ENCODE measurements around the gene SLC35G6.
"Not testable (repeated sequence)": the region's sequence is repeated elsewhere in the genome, so short reads cannot be mapped to it uniquely, and the experiment has no call there.

The SLC35G6 gene

GRCh38 chr17:7460850-7461660, 20.2 kb upstream of the SLC35G6 start:
- no peak for DNase-seq

DNA sequence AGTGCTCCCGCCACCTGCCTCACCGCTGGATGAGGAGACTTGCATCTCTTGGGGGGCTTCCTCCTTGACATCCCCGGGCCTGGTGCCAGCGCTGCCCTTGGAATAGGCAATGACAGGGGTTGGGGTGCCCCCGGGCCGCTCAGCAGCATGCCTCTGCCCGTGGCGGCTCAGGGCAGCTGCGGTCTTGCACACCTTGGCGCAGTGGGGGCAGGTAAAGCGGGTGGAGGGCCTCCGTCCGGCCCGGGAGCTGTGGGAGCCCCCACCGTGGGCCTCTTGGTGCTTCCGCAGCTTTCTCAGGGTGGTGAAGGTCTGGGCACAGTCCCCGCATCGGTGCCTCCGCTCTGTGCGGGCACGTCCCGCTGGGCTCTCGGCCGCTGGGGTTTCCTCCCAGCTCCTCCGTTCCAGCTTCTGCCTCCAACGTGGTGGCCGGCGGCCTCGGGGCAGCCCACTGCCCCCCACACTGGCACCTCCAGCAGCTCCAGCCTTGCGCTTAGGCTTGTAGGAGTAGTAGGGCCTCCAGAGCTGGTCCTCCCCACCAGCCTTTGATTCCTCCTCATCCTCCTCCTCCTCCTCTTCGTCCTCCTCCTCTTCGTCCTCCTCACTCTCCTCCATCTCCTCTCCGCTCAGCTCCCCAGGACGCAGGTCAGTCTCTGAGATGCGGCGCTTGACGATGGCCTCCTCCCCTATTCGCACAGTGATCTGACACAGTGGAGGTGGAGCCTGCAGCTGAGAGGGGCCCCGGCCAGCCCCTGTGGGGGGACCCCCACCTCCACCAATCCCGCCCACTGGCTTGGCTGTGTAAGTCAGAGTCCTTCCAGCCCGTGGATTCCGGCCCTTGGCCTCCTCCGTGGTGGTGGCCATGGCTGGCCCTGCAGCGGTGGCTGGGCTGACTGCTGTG, 18.5 kb upstream of the SLC35G6 start:
- DNase-seq, result no peak

DNA sequence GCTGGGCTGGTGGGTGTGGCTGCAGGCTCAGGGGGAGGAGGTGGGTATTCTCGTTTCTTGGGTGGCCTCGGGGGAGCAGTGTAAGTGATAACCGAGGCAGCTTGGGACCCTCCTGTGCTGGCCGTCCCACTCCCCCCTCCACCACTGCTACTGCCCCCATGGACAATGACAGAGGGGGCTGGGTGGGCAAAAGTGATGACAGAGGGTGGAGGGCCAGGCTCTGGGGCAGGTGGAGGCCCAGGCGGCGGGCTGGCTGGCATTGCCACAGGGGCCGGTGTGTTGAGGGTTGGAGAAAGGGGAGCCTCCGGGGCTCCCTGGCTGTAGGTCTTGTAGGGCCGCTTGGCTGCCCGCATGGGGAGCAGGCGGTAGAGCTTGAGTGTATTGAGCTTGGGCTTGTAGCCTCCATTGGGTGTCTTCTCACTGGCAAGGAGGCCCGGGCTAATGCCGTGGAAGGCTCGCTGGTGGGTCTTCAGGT, 17.8 kb upstream of the SLC35G6 start:
- no peak for DNase-seq

DNA sequence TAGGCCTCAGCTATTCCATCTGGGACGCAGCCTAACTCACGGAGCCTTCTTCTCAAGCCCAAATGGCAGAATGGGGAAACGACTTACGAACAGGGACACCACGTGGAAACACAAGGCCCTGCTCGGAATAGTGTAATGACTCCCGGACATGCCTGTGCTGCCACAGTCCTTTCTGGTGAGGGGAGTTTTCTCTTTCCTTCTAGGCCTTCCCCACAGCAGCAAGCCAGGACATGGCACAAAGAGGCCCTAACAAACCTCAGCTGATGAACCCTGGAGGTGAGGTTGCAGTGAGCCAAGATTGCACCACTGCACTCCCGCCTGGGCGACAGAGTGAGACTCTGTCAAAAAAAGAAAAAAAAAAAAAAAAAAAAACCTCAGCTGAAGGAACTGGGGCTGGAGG, 17.2 kb upstream of the SLC35G6 start:
- DNase-seq, result no peak

DNA sequence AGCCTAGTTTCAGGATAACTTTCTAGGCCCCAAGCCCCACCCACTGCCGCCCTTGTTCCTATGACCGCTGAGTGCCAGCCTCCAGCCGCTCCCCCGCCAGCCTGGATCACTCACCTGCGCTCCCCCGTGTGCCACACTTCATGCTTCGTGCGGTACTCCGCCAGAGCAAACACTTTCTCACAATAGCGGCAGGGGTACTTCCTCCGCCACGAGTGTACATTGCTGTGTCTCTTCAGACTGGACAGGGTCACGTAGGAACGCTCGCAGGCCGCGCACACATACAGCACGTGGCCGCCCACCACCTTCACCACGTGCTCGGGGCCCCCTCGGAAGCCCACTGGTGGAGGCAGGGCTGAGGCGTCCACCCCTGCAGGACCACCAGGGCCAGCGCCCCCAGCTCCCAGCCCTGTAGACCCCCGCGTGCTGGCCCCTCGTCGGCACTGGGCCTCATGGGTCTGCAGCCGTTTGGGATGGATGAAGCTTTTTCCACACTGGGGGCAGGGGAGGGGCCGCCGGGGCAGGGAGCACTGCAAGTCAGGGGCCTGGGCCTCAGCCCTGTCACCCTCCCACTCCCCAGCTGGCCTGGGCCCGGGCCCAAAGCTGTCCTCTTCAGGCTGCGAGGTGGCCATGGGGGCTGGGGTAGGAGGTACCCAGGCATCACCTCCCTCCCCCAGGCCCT, 15.5 kb upstream of the SLC35G6 start:
- DNase-seq, result no peak

DNA sequence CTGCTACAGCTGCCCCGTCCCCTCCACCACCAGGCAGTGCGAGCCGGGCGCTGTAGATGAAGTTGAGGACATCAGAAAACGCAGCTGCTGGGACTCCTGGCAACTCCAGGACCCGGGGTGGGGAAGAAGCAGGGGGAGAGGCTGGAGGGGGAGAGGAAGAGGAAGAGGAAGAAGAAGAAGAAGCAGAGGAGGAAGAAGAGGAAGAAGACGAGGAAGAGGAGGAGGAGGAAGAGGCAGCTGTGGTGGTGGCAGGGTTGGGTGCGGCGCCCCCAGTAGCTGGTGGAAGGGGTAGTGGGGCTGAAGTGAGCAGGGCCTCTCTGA, 15.0 kb upstream of the SLC35G6 start:
- DNase-seq, result no peak

DNA sequence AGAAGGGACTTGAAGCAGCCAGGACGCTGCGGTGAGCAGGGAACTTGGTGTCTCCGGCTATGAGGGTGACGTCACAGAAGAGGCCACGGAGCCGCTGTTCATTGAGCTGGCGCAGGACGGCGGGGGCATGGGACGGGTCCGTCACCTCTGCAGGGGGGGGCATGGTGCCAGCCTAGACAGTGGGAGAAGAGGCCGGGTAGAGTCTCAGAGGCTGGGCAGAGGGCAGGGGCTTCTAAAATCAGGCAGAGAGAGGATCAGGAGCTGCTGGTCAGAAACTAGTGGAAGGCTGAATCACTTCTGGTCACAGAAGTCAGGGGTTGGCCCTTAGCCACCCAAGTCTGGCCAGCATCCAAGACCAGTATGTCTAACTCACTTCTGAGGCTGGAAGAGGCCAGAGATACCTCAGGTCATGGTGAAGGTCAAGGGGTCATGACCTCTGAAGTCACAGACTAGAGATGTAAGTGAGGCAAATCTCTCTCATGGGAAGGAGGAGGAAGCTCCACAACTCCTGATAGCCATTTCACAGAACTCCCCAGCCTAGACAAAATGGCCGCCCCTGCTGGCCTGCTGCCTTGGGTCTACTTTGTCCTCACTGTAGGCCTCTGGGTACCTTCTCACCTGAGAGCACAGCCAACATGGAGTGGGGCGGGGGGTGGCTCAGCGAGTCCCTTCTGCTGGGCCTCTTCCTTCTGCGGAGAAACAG, 14.5 kb upstream of the SLC35G6 start:
- DNase-seq, result no peak

DNA sequence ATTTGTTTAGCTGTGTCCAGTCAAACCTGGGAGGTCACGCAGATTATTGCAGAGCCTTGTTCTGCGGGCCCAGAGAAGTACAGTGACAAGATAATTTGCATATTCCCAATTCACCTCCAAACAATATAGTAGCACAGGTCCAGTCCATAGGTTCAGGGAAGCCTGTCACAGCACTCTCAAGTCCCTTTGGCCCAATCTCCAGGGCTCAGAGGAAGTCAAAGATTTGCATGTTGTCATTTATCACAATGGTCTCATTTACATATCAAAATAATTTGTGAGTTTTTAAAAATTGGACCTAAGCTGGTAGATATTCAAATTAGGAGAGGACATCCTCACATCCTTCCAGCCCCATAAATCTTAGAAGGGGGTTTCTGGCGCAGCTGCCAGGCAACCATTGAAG, 13.7 kb upstream of the SLC35G6 start:
- DNase-seq, result no peak

DNA sequence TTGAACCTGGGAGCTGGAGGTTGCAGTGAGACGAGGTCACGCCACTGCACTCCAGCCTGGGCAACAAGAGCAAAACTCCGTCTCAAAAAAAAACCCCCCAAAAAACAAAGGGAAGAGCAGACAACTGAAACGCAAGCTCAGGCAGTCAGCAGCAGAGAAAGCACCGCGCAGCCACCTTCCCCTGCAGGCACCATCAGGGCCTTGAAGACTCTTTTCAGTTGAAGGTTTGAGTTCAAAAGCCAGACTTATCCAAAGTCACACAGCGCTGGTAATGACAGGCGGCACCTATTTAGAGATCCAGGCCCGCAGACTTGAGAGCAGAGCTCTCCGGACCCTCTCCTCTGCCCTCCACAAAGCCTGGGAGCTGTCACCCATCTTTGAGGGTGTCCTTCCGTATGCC, 13.0 kb upstream of the SLC35G6 start:
- no peak for DNase-seq

DNA sequence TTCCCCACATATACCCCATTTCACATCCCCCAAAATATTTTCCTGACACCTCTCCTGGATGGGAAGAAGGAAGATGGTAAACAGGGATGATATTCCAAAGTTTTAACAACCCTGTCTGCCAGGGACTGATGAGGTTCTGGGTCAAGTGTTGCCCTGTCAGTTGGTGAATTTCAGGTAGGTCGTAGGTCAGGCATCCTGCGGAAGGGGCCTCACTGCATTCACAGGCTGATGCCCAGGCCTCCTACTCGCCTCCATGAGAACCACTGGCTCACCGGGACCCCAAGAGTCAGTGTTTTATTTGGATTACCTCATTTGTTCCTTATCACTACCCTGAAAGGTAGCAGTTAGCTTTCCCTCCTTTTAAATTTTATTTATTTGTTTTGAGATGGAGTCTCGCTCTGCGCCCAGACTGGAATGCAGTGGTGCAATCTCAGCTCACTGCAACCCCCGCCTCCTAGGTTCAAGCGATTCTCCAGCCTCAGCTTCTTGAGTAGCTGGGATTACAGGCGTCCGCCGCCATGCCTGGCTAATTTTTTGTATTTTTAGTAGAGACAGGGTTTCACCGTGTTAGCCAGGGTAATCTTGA, 12.3 kb upstream of the SLC35G6 start:
- DNase-seq, result no peak

DNA sequence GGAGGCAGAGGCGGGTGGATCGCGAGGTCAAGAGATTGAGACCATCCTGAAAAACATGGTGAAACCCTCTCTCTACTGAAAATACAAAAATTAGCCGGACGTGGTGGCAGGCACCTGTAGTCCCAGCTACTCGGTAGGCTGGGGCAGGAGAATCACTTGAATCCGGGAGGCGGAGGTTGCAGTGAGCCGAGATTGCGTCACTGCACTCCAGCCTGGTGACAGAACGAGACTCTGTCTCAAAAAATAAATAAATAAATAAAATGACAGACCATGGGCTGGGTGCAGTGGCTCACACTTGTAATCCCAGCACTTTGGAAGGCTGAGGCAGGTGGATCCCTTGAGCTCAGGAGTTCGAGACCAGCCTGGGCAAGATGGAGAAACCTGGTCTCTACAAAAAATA, 11.4 kb upstream of the SLC35G6 start:
- DNase-seq, result not testable (repeated sequence)

DNA sequence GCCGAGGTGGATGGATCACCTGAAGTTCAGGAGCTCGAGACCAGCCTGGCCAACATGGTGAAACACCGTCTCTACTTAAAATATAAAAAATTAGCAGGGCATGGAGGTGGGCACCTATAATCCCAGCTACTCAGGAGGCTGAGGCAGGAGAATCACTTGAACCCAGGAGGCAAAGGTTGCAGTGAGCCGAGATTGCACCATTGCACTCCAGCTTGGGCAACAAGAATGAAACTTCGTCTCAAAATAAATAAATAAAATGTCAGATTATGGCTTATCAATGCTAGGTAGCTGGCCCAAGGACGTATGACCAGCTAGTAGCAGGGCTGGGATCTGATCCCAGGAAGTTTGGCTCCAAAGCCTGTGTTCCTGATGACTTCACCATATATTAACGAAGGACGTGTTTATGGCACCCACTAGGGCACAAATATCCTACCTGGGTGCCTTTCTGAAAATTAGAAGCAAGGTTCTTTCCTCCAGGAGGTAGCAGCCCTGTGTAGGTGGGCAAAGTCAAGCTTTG, 10.7 kb upstream of the SLC35G6 start:
- DNase-seq, result not testable (repeated sequence)

DNA sequence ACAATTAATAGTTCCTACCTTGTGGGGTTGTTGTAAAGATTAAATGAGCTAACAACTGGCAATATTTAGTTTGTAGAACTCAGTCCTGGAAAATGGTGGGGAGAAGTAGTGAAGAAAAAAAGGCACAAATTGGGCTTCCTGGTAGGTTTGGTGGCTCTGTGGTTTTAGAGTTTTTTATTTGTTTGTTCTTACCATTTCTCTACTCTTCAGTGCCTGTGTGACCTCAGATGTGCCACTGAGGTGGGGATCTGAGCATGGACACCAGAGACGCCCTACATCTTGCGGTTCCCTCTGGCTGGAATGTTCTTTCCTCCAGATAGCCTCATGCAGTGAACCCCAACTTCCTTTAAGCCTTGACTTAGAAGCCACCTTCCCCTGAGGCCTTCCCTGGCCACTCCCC, 9.5 kb upstream of the SLC35G6 start:
- DNase-seq, result no peak

DNA sequence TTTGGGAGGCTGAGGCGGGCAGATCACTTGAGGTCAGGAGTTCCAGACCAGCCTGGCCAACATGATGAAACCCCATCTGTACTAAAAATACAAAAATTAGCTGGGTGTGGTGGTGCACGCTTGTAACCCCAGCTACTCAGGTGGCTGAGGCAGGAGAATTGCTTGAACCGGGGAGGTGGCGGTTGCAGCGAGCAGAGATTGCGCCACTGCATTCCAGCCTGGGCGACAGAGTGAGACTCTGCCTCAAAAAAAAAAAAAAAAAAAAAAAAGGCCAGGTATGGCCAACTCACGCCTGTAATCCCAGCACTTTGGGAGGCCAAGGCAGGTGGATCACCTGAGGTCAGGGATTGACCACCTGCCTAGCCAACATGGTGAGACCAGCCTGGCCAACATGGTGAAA, 6.5 kb upstream of the SLC35G6 start:
- not testable (repeated sequence) for DNase-seq

DNA sequence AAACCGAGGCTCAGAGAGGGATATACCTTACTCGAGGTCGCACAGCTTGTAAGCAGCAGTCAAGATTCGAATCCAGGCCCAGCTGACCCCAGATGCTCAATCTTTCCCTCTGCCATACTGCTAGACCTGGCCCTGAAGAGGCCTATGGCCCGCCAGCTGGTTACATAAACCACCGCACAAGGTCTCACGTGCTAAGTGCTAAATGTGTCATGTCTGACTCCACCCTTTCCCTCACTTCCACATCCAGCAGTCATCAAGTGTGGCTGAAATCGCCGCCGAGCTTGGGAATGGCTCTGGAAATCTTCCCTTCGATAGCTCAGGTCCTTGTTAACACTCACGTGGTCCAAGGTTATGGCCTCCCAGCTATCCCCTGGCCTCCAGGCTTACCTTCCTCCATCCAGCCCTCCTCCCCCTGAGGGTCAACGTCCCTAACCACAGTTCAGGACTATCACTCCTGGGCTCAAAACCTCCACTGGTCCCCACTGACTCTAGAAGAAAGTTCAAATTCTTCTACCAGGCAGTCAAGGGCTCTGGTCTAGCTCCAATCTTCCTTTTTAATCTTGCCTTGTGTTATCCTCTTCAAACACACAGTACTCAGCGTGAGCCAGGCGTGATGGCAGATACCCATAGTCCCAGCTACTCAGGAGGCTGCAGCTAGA, 5.4 kb upstream of the SLC35G6 start:
- no peak for DNase-seq

GRCh38 chr17:7476494-7476893, 4.8 kb upstream of the SLC35G6 start:
- DNase-seq, result no peak

GRCh38 chr17:7476951-7477350, 4.3 kb upstream of the SLC35G6 start:
- no peak for DNase-seq

GRCh38 chr17:7477392-7478275, 3.6 kb upstream of the SLC35G6 start:
- no peak for DNase-seq

DNA sequence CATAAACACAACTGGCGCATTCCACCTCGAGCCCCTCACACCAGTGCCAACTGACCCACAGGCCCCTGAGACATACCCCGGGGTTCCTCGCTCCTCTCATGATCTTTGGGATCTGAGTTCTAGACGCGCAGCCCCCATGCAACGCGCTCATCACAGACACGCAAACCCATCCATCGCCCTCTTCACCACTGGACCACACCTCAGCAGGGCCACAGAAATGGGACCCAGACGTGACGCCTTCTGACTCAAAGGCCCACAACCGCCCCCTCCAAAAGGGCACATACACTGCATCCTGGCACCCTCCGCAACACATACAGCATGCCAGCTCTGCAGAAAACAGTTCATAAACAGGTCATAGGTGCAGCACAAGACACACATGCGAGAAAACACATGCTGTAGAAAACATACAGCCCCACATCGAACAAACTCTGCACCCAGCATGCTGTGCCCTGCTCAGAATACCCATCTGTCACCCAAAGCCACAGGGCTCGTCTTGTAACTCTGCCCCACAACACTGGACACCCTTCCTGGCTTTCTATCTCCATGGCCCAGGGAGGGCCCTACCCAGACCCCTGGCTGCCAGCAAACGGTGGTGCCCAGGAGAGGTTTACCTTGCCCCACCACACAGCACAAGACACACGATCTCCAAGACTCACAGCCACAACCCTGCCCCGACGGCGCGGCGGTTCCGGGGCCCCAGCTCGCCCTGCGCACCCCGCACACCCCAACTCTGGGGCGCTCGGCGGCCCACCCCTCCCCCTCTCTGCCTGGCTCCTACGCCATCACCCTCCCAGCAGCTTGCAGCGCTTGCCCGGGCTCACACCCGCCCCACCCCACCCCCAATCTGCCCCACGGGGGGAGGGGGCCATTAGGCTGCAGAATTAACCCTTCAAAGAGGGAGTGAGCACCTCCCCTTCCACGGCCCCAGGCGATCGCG, 2.7 kb upstream of the SLC35G6 start:
- peak; percentile 61 for DNase-seq

Measured in activated naive CD4-positive, alpha-beta T cell treated with Interleukin-2 at 50 U/mL for 16 hours (primary cell).